ENCODE results near the gene SIK1.

SIK1 gene

DNA sequence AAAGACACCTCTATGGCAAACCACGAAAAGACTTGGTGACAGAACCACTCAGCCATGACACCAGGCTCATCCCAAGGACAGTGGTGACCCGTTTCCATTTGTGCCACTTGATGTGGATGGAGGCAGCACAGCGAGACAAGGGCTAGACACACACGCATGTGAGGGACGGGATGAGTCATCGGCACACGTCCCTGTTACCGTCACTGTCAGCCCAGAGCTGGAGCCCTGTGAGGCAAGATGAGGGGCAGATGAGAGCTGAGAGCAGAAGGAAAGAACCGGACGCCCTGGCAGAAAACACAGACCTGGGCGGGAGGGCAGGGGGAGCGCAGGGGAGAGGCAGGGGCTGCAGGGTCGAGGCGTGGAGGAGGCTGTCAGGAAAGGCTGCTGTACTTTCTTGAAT lies 57.8 kb downstream of the SIK1 start:
- DNase-seq (ENCODE audit: low read depth in 1 of 2, low spot score in 1 of 2), result no peak

DNA sequence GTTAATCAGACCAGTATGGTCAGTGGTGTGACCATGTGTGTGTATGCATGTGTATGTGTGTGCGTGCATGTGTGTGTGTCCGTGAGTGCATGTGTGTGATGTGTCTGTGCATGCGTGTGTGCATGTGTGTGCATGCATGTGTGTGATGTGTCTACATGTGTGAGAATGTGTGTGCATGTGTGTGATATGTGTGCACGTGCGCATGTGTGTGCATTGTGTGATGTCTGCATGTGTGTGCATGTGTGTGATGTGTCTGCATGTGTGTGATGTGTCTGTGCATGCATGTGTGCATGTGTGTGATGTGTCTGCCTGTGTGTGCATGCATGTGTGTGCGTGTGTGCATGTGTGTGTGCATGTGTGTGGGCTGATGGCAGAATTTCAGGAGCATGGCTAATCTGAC lies 58.2 kb downstream of the SIK1 start:
- DNase-seq (ENCODE audit: low read depth in 1 of 2, low spot score in 1 of 2), result no peak

DNA sequence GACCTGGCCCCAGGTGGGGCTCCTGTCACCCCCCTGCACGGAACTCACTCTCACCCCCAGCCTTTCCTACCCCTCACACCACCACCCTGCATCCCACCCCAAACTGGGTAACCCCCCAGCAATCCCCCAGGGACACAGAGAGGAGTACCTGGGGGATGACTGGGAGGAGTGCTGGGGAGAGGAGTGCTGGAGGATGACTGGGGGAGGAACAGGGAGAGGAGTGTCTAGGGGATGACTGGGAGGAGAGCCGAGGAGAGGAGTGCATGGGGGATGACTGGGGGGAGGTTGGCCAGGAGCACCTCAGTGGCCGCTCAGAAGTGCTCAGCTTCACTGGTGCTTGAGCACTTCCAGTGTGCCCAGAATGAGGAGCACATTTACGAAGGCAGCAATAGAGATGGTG lies 59.1 kb downstream of the SIK1 start:
- no peak for DNase-seq (ENCODE audit: low read depth in 1 of 2, low spot score in 1 of 2)

DNA sequence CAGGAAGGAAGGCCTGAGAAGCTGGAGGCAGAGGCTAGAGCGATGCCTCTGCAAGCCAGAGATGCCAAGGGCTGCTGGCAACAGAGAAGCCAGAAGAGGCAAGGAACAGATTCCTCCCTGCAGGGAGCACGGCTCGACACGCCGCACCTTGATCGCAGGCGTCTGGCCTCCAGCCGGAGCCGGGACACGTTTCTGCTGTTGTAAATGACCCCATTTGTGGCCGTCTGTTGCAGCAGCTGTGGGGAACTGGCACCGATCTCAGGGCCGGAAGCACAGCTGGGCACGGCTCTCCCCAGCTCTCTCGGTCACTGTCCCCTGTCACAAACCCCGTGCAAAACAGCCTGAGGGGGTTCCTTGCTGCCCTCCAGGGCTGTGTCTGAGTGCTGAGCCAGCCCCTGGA lies 59.6 kb downstream of the SIK1 start:
- no peak for DNase-seq (ENCODE audit: low read depth in 1 of 2, low spot score in 1 of 2)

DNA sequence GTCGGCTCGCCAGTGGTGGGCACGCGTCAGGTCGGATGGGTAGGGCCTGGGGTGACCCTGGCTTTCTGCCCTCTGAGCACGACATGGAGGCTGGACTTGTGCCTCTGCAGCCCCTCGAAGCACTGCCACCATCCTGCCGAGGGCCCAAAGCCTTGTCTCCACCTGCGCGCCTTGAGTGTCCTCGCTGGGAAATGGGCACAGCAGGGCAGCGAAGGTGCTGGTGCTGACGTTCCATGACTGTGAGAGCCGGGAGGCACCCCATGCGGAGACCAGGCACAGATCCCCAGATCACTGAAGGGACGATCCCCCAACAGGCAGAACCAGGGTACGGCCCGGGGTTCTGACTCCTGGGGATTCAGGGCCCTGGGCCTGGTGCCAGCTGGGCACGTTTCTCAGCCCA lies 60.3 kb downstream of the SIK1 start:
- no peak for DNase-seq (ENCODE audit: low read depth in 1 of 2, low spot score in 1 of 2)

DNA sequence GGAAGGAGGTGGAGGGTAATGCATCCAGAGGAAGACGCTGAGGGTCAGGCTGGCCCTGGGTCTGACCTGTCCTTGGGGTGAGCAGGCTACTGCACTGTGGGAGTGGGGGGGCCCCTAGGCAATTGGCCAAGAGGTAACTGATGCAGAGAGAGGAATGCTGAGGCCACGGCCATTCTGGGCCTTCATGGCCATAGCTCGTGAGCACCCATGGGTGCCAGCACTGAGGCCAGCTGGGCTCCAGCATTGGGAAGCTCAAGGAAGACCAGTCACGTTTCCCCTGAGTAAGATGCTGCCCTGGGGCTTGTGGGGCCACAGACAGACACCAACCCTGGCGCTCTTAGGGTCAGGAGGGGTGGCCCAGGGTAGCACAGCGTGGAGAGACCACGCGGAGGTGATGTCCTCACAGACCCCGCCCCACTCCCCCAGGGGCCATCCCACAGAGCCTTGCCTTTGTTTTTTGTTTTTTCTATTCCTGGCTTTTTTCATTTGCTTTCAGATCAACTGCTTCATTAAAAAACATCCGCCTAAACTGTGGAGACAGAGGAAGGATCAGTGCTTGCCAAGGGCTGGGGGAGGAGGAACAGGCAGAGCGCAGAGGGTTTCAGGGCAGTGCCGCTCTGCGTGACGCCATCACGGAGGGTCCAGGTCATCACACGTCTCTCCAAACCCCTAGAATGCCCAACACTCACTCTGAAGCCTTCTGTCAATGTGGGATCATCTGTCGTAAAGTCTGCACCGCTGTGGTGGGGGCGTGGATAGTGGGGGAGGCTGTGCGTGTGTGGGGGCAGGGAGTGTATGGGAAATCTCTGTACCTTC lies 61.1 kb downstream of the SIK1 start:
- DNase-seq (ENCODE audit: low read depth in 1 of 2, low spot score in 1 of 2), result no peak

DNA sequence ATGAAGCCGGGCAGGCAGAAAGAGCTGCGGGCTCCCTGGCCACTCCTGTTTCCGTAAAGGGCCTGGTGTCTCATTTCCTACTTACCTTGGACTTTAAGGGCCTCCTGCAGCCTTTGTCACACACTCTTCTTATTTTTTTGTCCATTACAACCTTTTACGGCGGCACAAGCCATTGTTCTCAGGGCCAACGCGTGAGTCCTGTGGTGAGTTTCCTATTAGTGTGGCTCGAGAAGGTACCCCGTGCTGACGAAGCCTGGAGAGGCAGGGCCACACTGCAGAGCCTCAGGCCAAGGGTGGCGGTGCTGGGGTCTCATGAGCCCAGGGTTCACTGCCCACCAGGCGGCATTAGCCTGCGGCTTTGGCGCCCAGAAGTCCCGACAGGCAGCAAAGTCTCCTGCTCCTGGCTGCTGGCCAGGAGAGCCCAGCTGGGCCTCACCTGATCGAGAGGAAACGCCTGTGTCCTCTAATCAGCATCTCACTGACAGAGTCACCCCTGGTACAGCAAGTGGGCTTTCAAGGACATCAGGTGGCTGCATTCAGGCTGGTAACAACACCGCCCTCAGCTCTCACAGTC lies 62.0 kb downstream of the SIK1 start:
- DNase-seq (ENCODE audit: low read depth in 1 of 2, low spot score in 1 of 2), result no peak
